ENCODE data around the gene SERGEF.

Gene SERGEF

GRCh38 chr11:17771841-17772401 lies 240.9 kb downstream of the SERGEF start:
- Histone ChIP-seq H3K27ac (ENCODE audit: insufficient read depth, low read length, poor library complexity, severe bottlenecking) (no peak overlapping the region), H3K36me3 (ENCODE audit: control insufficient read depth, insufficient read depth, low read length) (no peaks in the 10 kb centered on the region), H3K27me3 (replicated peaks; ENCODE audit: control insufficient read depth, insufficient read depth, low read length, poor library complexity, severe bottlenecking) (no peaks in the 10 kb centered on the region), H3K4me3 (ENCODE audit: insufficient read depth, low read depth, low read length, poor library complexity, severe bottlenecking) (no peak overlapping the region), H3K4me1 (ENCODE audit: control insufficient read depth, insufficient read depth, low read length, poor library complexity, severe bottlenecking) (no peaks in the 10 kb centered on the region), H3K9me3 (ENCODE audit: control insufficient read depth, low read length) (no peaks in the 10 kb centered on the region)
- no peak for DNase-seq

GRCh38 chr11:17771415-17771814 lies 241.4 kb downstream of the SERGEF start:
- Histone ChIP-seq H3K9me3 (ENCODE audit: control insufficient read depth, low read length) (no peaks in the 10 kb centered on the region), H3K27ac (ENCODE audit: insufficient read depth, low read length, poor library complexity, severe bottlenecking) (no peak overlapping the region), H3K4me1 (ENCODE audit: control insufficient read depth, insufficient read depth, low read length, poor library complexity, severe bottlenecking) (no peaks in the 10 kb centered on the region), H3K4me3 (ENCODE audit: insufficient read depth, low read depth, low read length, poor library complexity, severe bottlenecking) (no peak overlapping the region), H3K36me3 (ENCODE audit: control insufficient read depth, insufficient read depth, low read length) (no peaks in the 10 kb centered on the region), H3K27me3 (replicated peaks; ENCODE audit: control insufficient read depth, insufficient read depth, low read length, poor library complexity, severe bottlenecking) (no peaks in the 10 kb centered on the region)
- DNase-seq, result no peak

- Histone ChIP-seq H3K27me3 (replicated peaks; ENCODE audit: control insufficient read depth, insufficient read depth, low read length, poor library complexity, severe bottlenecking) (no peaks in the 10 kb centered on the region), H3K4me3 (ENCODE audit: insufficient read depth, low read depth, low read length, poor library complexity, severe bottlenecking) (no peak overlapping the region), H3K36me3 (ENCODE audit: control insufficient read depth, insufficient read depth, low read length) (no peaks in the 10 kb centered on the region), H3K27ac (ENCODE audit: insufficient read depth, low read length, poor library complexity, severe bottlenecking) (no peak overlapping the region), H3K4me1 (ENCODE audit: control insufficient read depth, insufficient read depth, low read length, poor library complexity, severe bottlenecking) (no peaks in the 10 kb centered on the region), H3K9me3 (ENCODE audit: control insufficient read depth, low read length) (no peaks in the 10 kb centered on the region)
- DNase-seq, result no peak
Measured at GRCh38 chr11:17770917-17771316, 241.9 kb downstream of the SERGEF start.

GRCh38 chr11:17770048-17770652 lies 242.7 kb downstream of the SERGEF start:
- no peaks in the 10 kb centered on the region for H3K36me3 ChIP-seq (ENCODE audit: control insufficient read depth, insufficient read depth, low read length)
- H3K27me3 ChIP-seq (replicated peaks; ENCODE audit: control insufficient read depth, insufficient read depth, low read length, poor library complexity, severe bottlenecking), result no peaks in the 10 kb centered on the region
- H3K4me1 ChIP-seq (ENCODE audit: control insufficient read depth, insufficient read depth, low read length, poor library complexity, severe bottlenecking), result no peaks in the 10 kb centered on the region
- H3K9me3 ChIP-seq (ENCODE audit: control insufficient read depth, low read length), result no peaks in the 10 kb centered on the region
- H3K27ac ChIP-seq (ENCODE audit: insufficient read depth, low read length, poor library complexity, severe bottlenecking), result no peak overlapping the region
- H3K4me3 ChIP-seq (ENCODE audit: insufficient read depth, low read depth, low read length, poor library complexity, severe bottlenecking), result no peak overlapping the region
- DNase-seq, result no peak

- H3K27me3 ChIP-seq (replicated peaks; ENCODE audit: control insufficient read depth, insufficient read depth, low read length, poor library complexity, severe bottlenecking), result no peaks in the 10 kb centered on the region
- no peak overlapping the region for H3K4me3 ChIP-seq (ENCODE audit: insufficient read depth, low read depth, low read length, poor library complexity, severe bottlenecking)
- H3K4me1 ChIP-seq (ENCODE audit: control insufficient read depth, insufficient read depth, low read length, poor library complexity, severe bottlenecking), result no peaks in the 10 kb centered on the region
- no peak overlapping the region for H3K27ac ChIP-seq (ENCODE audit: insufficient read depth, low read length, poor library complexity, severe bottlenecking)
- no peak for DNase-seq
- H3K36me3 ChIP-seq (ENCODE audit: control insufficient read depth, insufficient read depth, low read length), result no peaks in the 10 kb centered on the region
- no peaks in the 10 kb centered on the region for H3K9me3 ChIP-seq (ENCODE audit: control insufficient read depth, low read length)
Measured at GRCh38 chr11:17769218-17769617, 243.6 kb downstream of the SERGEF start.

GRCh38 chr11:17768547-17768946 lies 244.3 kb downstream of the SERGEF start:
- DNase-seq, result no peak
- no peaks in the 10 kb centered on the region for H3K36me3 ChIP-seq (ENCODE audit: control insufficient read depth, insufficient read depth, low read length)
- H3K9me3 ChIP-seq (ENCODE audit: control insufficient read depth, low read length), result no peaks in the 10 kb centered on the region
- no peak overlapping the region for H3K4me3 ChIP-seq (ENCODE audit: insufficient read depth, low read depth, low read length, poor library complexity, severe bottlenecking)
- H3K27me3 ChIP-seq (replicated peaks; ENCODE audit: control insufficient read depth, insufficient read depth, low read length, poor library complexity, severe bottlenecking), result no peaks in the 10 kb centered on the region
- H3K27ac ChIP-seq (ENCODE audit: insufficient read depth, low read length, poor library complexity, severe bottlenecking), result no peak overlapping the region
- H3K4me1 ChIP-seq (ENCODE audit: control insufficient read depth, insufficient read depth, low read length, poor library complexity, severe bottlenecking), result no peaks in the 10 kb centered on the region

GRCh38 chr11:17767914-17768313 lies 244.9 kb downstream of the SERGEF start:
- H3K27ac ChIP-seq (ENCODE audit: insufficient read depth, low read length, poor library complexity, severe bottlenecking), result no peak overlapping the region
- H3K9me3 ChIP-seq (ENCODE audit: control insufficient read depth, low read length), result no peaks in the 10 kb centered on the region
- no peaks in the 10 kb centered on the region for H3K36me3 ChIP-seq (ENCODE audit: control insufficient read depth, insufficient read depth, low read length)
- H3K4me3 ChIP-seq (ENCODE audit: insufficient read depth, low read depth, low read length, poor library complexity, severe bottlenecking), result no peak overlapping the region
- no peaks in the 10 kb centered on the region for H3K27me3 ChIP-seq (replicated peaks; ENCODE audit: control insufficient read depth, insufficient read depth, low read length, poor library complexity, severe bottlenecking)
- no peak for DNase-seq
- H3K4me1 ChIP-seq (ENCODE audit: control insufficient read depth, insufficient read depth, low read length, poor library complexity, severe bottlenecking), result no peaks in the 10 kb centered on the region

GRCh38 chr11:17767301-17767885 lies 245.5 kb downstream of the SERGEF start:
- H3K27ac ChIP-seq (ENCODE audit: insufficient read depth, low read length, poor library complexity, severe bottlenecking), result no peak overlapping the region
- no peak overlapping the region for H3K4me3 ChIP-seq (ENCODE audit: insufficient read depth, low read depth, low read length, poor library complexity, severe bottlenecking)
- no peaks in the 10 kb centered on the region for H3K9me3 ChIP-seq (ENCODE audit: control insufficient read depth, low read length)
- H3K27me3 ChIP-seq (replicated peaks; ENCODE audit: control insufficient read depth, insufficient read depth, low read length, poor library complexity, severe bottlenecking), result no peaks in the 10 kb centered on the region
- H3K4me1 ChIP-seq (ENCODE audit: control insufficient read depth, insufficient read depth, low read length, poor library complexity, severe bottlenecking), result no peaks in the 10 kb centered on the region
- H3K36me3 ChIP-seq (ENCODE audit: control insufficient read depth, insufficient read depth, low read length), result no peaks in the 10 kb centered on the region
- DNase-seq, result no peak

- Histone ChIP-seq H3K27me3 (replicated peaks; ENCODE audit: control insufficient read depth, insufficient read depth, low read length, poor library complexity, severe bottlenecking) (no peaks in the 10 kb centered on the region), H3K36me3 (ENCODE audit: control insufficient read depth, insufficient read depth, low read length) (no peaks in the 10 kb centered on the region), H3K9me3 (ENCODE audit: control insufficient read depth, low read length) (no peaks in the 10 kb centered on the region), H3K27ac (ENCODE audit: insufficient read depth, low read length, poor library complexity, severe bottlenecking) (no peak overlapping the region), H3K4me1 (ENCODE audit: control insufficient read depth, insufficient read depth, low read length, poor library complexity, severe bottlenecking) (no peaks in the 10 kb centered on the region), H3K4me3 (ENCODE audit: insufficient read depth, low read depth, low read length, poor library complexity, severe bottlenecking) (no peak overlapping the region)
- DNase-seq, result no peak
Measured at GRCh38 chr11:17766590-17766989, 246.3 kb downstream of the SERGEF start.

GRCh38 chr11:17766073-17766359 lies 246.8 kb downstream of the SERGEF start:
- H3K27ac ChIP-seq (ENCODE audit: insufficient read depth, low read length, poor library complexity, severe bottlenecking), result no peak overlapping the region
- H3K9me3 ChIP-seq (ENCODE audit: control insufficient read depth, low read length), result no peaks in the 10 kb centered on the region
- no peak for DNase-seq
- H3K27me3 ChIP-seq (replicated peaks; ENCODE audit: control insufficient read depth, insufficient read depth, low read length, poor library complexity, severe bottlenecking), result no peaks in the 10 kb centered on the region
- no peak overlapping the region for H3K4me3 ChIP-seq (ENCODE audit: insufficient read depth, low read depth, low read length, poor library complexity, severe bottlenecking)
- H3K36me3 ChIP-seq (ENCODE audit: control insufficient read depth, insufficient read depth, low read length), result no peaks in the 10 kb centered on the region
- H3K4me1 ChIP-seq (ENCODE audit: control insufficient read depth, insufficient read depth, low read length, poor library complexity, severe bottlenecking), result no peaks in the 10 kb centered on the region

Data from effector memory CD4-positive, alpha-beta T cell (primary cell).